ENCODE data around the gene USP49.

USP49 gene

GRCh38 chr6:41748542-41748941 lies 146.6 kb downstream of the USP49 start:
- DNase-seq = no peak

GRCh38 chr6:41748102-41748477 lies 147.1 kb downstream of the USP49 start:
- DNase-seq = no peak

- DNase-seq = no peak
These were observed 147.7 kb downstream of the USP49 start, which contains the start of gene PGC for GRCh38 chr6:41747256-41748101. Gene PGC, minus strand, starts transcription at chr6:41747397. Its CDS starts 63 bp downstream, at chr6:41747334.

GRCh38 chr6:41746107-41746506 lies 149.1 kb downstream of the USP49 start:
- no peak for DNase-seq

- DNase-seq = no peak
These were observed 150.9 kb downstream of the USP49 start for GRCh38 chr6:41744236-41744787.

- no peak for DNase-seq
These were observed 151.6 kb downstream of the USP49 start for GRCh38 chr6:41743406-41744235.

GRCh38 chr6:41741625-41742490 lies 153.3 kb downstream of the USP49 start:
- DNase-seq = no peak

- DNase-seq = no peak
These were observed 154.6 kb downstream of the USP49 start for GRCh38 chr6:41740366-41741162.
